Measurements from ENCODE around the gene CMSS1.

CMSS1 gene

GRCh38 chr3:99960123-99960878 lies 142.6 kb downstream of the CMSS1 start:
- ChIA-PET POLR2A (ENCODE audit: low non-redundant PET) (no interaction called here), CTCF (interaction anchor here (0.6 to 0.7 kb wide), 2 partner anchors 189 to 354 kb away, joined by 3 to 5 read pairs; no protein-coding TSS in a partner anchor)
- no peak overlapping the region for H3K27ac ChIP-seq
- TF ChIP-seq CTCF (conservative IDR thresholded peaks at IDR 0.05; ENCODE audit: low read depth) = no peak
- DNase-seq (ENCODE audit: low spot score) = no peak

- no peak for TF ChIP-seq CTCF (conservative IDR thresholded peaks at IDR 0.05; ENCODE audit: low read depth)
- DNase-seq (ENCODE audit: low spot score) = no peak
- no peak overlapping the region for H3K27ac ChIP-seq
- ChIA-PET POLR2A (ENCODE audit: low non-redundant PET) (no interaction called here), CTCF (interaction anchor here (0.7 kb wide), 1 partner anchor 354 kb away, joined by 3 read pairs; no protein-coding TSS in a partner anchor)
Observed at GRCh38 chr3:99960941-99961340, 143.3 kb downstream of the CMSS1 start.

- DNase-seq (ENCODE audit: low spot score) = no peak
- POLR2A ChIA-PET (ENCODE audit: low non-redundant PET) = no interaction called here
- no peak overlapping the region for H3K27ac ChIP-seq
- CTCF ChIA-PET = no interaction called here
- TF ChIP-seq CTCF (conservative IDR thresholded peaks at IDR 0.05; ENCODE audit: low read depth) = no peak
Observed at GRCh38 chr3:99961756-99962515, 144.3 kb downstream of the CMSS1 start.

GRCh38 chr3:99962703-99963102 lies 145.0 kb downstream of the CMSS1 start:
- H3K27ac ChIP-seq = no peak overlapping the region
- no peak for DNase-seq (ENCODE audit: low spot score)
- no peak for TF ChIP-seq CTCF (conservative IDR thresholded peaks at IDR 0.05; ENCODE audit: low read depth)
- ChIA-PET CTCF (no interaction called here), POLR2A (ENCODE audit: low non-redundant PET) (no interaction called here)

- CTCF ChIA-PET = interaction anchor here (0.6 kb wide), 1 partner anchor 130 kb away, joined by 4 read pairs; no protein-coding TSS in a partner anchor
- TF ChIP-seq CTCF (conservative IDR thresholded peaks at IDR 0.05; ENCODE audit: low read depth) = no peak
- H3K27ac ChIP-seq = no peak overlapping the region
- POLR2A ChIA-PET (ENCODE audit: low non-redundant PET) = no interaction called here
- DNase-seq (ENCODE audit: low spot score) = peak; percentile 8
Observed at GRCh38 chr3:99965077-99965476, 147.4 kb downstream of the CMSS1 start.

GRCh38 chr3:99965681-99966408 lies 148.2 kb downstream of the CMSS1 start:
- ChIA-PET CTCF (no interaction called here), POLR2A (ENCODE audit: low non-redundant PET) (no interaction called here)
- no peak for TF ChIP-seq CTCF (conservative IDR thresholded peaks at IDR 0.05; ENCODE audit: low read depth)
- DNase-seq (ENCODE audit: low spot score) = no peak
- H3K27ac ChIP-seq = peak overlapping the region; percentile 68

Data from RWPE1 (cell line).